HG03139 (cell line): ENCODE results near the gene GAREM1.
A peak's percentile ranks its signal among the peaks of the same experiment; 100 is the strongest.
"Not testable (repeated sequence)": the region's sequence is repeated elsewhere in the genome, so short reads cannot be mapped to it uniquely, and the experiment has no call there.

Source experiments
- ATAC-seq: cut with Tn5 transposase; IDR thresholded peaks from one replicate; pipeline ENCODE4 v1.9.1; 2021; ENCODE audit not compliant: unreplicated experiment

GAREM1 gene

GRCh38 chr18:32470714-32471633, at the start of gene GAREM1:
Gene GAREM1 (minus strand): TSS chr18:32470882. CDS start chr18:32470428, 454 bp downstream.
- peak; percentile 95 for ATAC-seq

- no peak for ATAC-seq
These were observed 40.5 kb upstream of the GAREM1 start for GRCh38 chr18:32511147-32511546.

GRCh38 chr18:32509111-32509510, 38.4 kb upstream of the GAREM1 start:
- no peak for ATAC-seq

GRCh38 chr18:32507093-32507492, 36.4 kb upstream of the GAREM1 start:
- no peak for ATAC-seq

- no peak for ATAC-seq
These were observed 31.3 kb upstream of the GAREM1 start for GRCh38 chr18:32502014-32502413.

- ATAC-seq: not testable (repeated sequence)
These were observed 30.6 kb upstream of the GAREM1 start for GRCh38 chr18:32501242-32501641.

- ATAC-seq: no peak
These were observed 12.3 kb upstream of the GAREM1 start for GRCh38 chr18:32483002-32483401.

GRCh38 chr18:32482117-32482516, 11.4 kb upstream of the GAREM1 start:
- no peak for ATAC-seq

- no peak for ATAC-seq
These were observed 9.9 kb upstream of the GAREM1 start for GRCh38 chr18:32480581-32480980.

GRCh38 chr18:32478807-32479206, 8.1 kb upstream of the GAREM1 start:
- no peak for ATAC-seq

- no peak for ATAC-seq
These were observed 7.6 kb upstream of the GAREM1 start for GRCh38 chr18:32478317-32478716.

- no peak for ATAC-seq
These were observed 5.4 kb upstream of the GAREM1 start for GRCh38 chr18:32476106-32476505.

- ATAC-seq: not testable (repeated sequence)
These were observed 4.4 kb upstream of the GAREM1 start for GRCh38 chr18:32475069-32475468.

GRCh38 chr18:32473325-32473724, 2.6 kb upstream of the GAREM1 start:
- no peak for ATAC-seq

GRCh38 chr18:32472841-32473240, 2.2 kb upstream of the GAREM1 start:
- no peak for ATAC-seq

GRCh38 chr18:32470460-32470713, 295 bp downstream of the GAREM1 start:
- no peak for ATAC-seq

GRCh38 chr18:32469691-32470459, 807 bp downstream of the GAREM1 start:
- ATAC-seq: no peak

GRCh38 chr18:32469190-32469651, 1.5 kb downstream of the GAREM1 start:
- no peak for ATAC-seq

- ATAC-seq: no peak
These were observed 2.4 kb downstream of the GAREM1 start for GRCh38 chr18:32468147-32468845.

GRCh38 chr18:32461709-32462272, 8.9 kb downstream of the GAREM1 start:
- no peak for ATAC-seq

- ATAC-seq: no peak
These were observed 10.4 kb downstream of the GAREM1 start for GRCh38 chr18:32460171-32460731.
